Lung (tissue), 12 donors: ENCODE data around the gene REG3A. TPM values are rescaled to one million over a fixed set of nuclear protein-coding genes. Genes with fewer than 3 reads are reported as not detected.

Experiments used
- ATAC-seq: fragments of 200-7000 bp; cut with Tn5 transposase; one replicate; pipeline ENCODE4 v1.9.1; 2020; ENCODE audit warnings: moderate number of reproducible peaks; ENCODE audit not compliant: insufficient read depth, low FRiP score
- DNase-seq, 3 donors: peaks; one replicate each; pipeline ENCODE4 v3.0.0-alpha.2; 2013 to 2017
- H3K27ac ChIP-seq, 2 donors: one replicate each; pipeline ENCODE4 v1.5.1; 2013; ENCODE audit warnings: mild to moderate bottlenecking in 2 of 2, moderate library complexity in 2 of 2, control low read depth in 1 of 2, inconsistent platforms in 1 of 2, low read depth in 1 of 2, low read length in 1 of 2
- H3K27me3 ChIP-seq, 3 donors: one replicate each; pipeline ENCODE4 v1.5.1; 2013; ENCODE audit warnings: low read length in 2 of 3; ENCODE audit not compliant: control insufficient read depth in 3 of 3, insufficient read depth in 3 of 3
- H3K36me3 ChIP-seq, 4 donors: one replicate each; pipeline ENCODE4 v1.5.1; 2013; ENCODE audit warnings: low read length in 4 of 4, mild to moderate bottlenecking in 1 of 4, moderate library complexity in 1 of 4; ENCODE audit not compliant: control insufficient read depth in 4 of 4, insufficient read depth in 4 of 4
- H3K4me1 ChIP-seq, 5 donors: one replicate each; pipeline ENCODE4 v1.5.1; 2013; ENCODE audit warnings: low read length in 5 of 5, mild to moderate bottlenecking in 2 of 5, moderate library complexity in 1 of 5; ENCODE audit not compliant: control insufficient read depth in 5 of 5, insufficient read depth in 5 of 5
- H3K4me3 ChIP-seq: one replicate; pipeline ENCODE4 v1.5.1; 2013; ENCODE audit warnings: mild to moderate bottlenecking, control low read depth, moderate library complexity
- H3K9ac ChIP-seq, 2 donors: one replicate each; pipeline ENCODE4 v1.5.1; 2013; ENCODE audit warnings: low read length in 2 of 2, control low read depth in 1 of 2; ENCODE audit not compliant: insufficient read depth in 1 of 2
- H3K9me3 ChIP-seq, 4 donors: one replicate each; pipeline ENCODE4 v1.5.1; 2013; ENCODE audit warnings: low read length in 3 of 4, mild to moderate bottlenecking in 1 of 4, moderate library complexity in 1 of 4; ENCODE audit not compliant: control insufficient read depth in 4 of 4, insufficient read depth in 3 of 4
- WGBS, 2 donors: extraction: QIAGEN DNeasy Blood & Tissue Kit; methylation state at CpG; one replicate each; pipeline ENCODE4 v1.1.7; 2013; 5-methylcytosine and 5-hydroxymethylcytosine counted together
- polyA plus RNA-seq, 2 donors: library from polyadenylated mRNA; stranded (reverse); fragments of 200-250 nt; gene quantifications; one replicate each; pipeline ENCODE4 v1.2.1, GENCODE V29; 2013
- total RNA-seq, 2 donors: library from RNA; depleted of rRNA in 1 of 2; stranded (reverse); fragments of >200 nt in 1 of 2; gene quantifications; one replicate each; pipeline ENCODE4 v1.2.1, GENCODE V29; 2014 to 2021
- TF ChIP-seq, protein P1 (sequence below): IDR thresholded peaks from 2 replicates; pipeline ENCODE4 v1.5.1; 2012; ENCODE audit warnings: mild to moderate bottlenecking; ENCODE audit errors: control extremely low read depth, extremely low read depth
- donor health status: control.
- donor health status: control.
- donor health status: Bipolar disorder and iron deficiency.
- donor health status: healthy.
- donor health status: DM: yes; HTN: yes; CAD: no.

The REG3A gene
- total and polyA plus RNA-seq, 4 donors: 0.96 TPM; not detected in 3

DNA sequence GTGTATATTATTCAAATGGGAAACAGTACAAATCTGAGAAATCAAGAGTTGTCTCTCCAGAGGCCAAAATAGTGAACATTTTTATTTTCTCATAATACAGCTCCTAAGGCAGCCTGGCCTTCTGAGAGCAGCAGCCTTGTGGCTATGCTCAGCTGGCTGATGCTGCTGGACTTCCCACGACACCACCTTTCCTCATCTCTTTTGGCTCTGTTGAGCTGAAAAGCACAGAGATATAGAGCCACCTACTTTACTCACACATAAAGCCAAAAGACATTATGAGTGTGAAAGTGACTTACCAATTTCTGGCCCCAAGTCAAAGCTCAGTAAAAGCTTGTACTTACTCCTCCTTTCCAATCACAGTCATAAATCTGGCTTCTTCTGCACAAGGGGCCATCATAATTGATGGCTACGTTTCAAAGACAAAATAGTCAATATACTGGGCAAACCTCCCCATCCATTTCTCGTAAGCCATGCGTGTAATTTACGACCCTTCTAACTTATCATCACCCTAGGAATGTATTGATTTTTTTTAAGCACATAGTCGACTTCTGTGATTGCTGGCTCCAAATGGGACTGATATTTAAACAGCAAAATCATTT, 18.6 kb upstream of the REG3A start:
- H3K36me3 ChIP-seq: no peaks in the 10 kb centered on the region
- no peaks in the 10 kb centered on the region for H3K27me3 ChIP-seq
- DNase-seq (no peak), ATAC-seq (no peak)
- H3K9me3 ChIP-seq: no peaks in the 10 kb centered on the region
- TF ChIP-seq, protein P1, sequence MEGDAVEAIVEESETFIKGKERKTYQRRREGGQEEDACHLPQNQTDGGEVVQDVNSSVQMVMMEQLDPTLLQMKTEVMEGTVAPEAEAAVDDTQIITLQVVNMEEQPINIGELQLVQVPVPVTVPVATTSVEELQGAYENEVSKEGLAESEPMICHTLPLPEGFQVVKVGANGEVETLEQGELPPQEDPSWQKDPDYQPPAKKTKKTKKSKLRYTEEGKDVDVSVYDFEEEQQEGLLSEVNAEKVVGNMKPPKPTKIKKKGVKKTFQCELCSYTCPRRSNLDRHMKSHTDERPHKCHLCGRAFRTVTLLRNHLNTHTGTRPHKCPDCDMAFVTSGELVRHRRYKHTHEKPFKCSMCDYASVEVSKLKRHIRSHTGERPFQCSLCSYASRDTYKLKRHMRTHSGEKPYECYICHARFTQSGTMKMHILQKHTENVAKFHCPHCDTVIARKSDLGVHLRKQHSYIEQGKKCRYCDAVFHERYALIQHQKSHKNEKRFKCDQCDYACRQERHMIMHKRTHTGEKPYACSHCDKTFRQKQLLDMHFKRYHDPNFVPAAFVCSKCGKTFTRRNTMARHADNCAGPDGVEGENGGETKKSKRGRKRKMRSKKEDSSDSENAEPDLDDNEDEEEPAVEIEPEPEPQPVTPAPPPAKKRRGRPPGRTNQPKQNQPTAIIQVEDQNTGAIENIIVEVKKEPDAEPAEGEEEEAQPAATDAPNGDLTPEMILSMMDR: no peak
- no peak overlapping the region for H3K27ac ChIP-seq
- no peak overlapping the region for H3K4me3 ChIP-seq
- H3K4me1 ChIP-seq: no peaks in the 10 kb centered on the region
- H3K9ac ChIP-seq: no peak overlapping the region
- 70 to 86% methylated on average over 6 of the region's 6 CpGs for WGBS, 2 donors

DNA sequence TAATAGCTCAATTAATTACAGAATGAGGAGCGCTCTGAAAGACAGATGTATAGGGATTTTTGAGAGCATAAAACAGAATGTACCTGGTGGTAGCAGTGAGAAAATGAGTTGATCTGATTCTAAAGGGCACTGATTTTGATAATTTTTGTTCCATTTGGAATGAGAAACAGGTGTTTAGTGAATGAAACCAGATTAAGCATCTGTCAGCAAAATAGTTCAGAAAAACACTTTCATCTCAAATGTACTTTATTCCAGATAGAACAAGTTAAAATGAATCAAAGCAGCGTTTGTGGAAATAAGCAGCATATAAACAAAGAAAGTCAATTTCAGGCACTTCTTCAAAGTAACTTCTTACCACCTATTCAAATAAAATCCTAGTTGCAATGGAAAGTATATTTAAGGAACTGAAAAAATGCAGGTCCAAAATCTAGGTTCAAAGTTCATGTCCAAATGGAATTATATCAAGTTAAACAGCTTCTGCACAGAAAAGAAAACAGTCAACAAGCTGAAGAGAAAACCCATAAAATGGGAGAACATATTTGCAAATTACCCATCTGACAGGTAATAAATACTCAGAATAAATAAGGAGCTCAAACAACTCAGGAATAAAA, 11.9 kb upstream of the REG3A start:
- DNase-seq: no peak
- TF ChIP-seq, protein P1: no peak
- Histone ChIP-seq H3K4me3 (no peak overlapping the region), H3K36me3 (no peaks in the 10 kb centered on the region), H3K27ac (no peak overlapping the region), H3K9ac (no peak overlapping the region), H3K4me1 (no peaks in the 10 kb centered on the region), H3K27me3 (no peaks in the 10 kb centered on the region), H3K9me3 (no peaks in the 10 kb centered on the region)
- WGBS, 2 donors: 88 to 93% methylated on average over 2 of the region's 2 CpGs
- no peak for ATAC-seq

DNA sequence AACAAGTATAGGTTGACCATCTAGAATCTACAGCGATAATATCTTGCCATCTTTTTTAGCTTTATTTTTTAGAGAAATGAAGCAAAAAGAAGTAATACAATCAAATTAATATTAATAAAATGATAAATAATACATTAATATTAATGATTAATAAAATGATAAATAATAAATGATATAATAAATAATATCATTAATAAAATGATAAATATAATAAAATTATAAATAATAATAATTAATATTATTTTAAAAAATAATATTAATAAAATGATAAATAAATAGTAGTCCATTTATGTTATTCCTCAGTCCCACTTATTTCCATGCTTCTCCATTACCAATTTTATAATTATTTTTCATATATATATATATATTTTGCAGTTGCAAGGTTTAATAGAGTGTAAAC, 3.2 kb upstream of the REG3A start:
- Histone ChIP-seq H3K27ac (no peak overlapping the region), H3K9ac (no peak overlapping the region), H3K27me3 (no peaks in the 10 kb centered on the region), H3K4me3 (no peak overlapping the region), H3K4me1 (no peaks in the 10 kb centered on the region), H3K9me3 (peaks cover 0 to 3% (median 0%) of the 10 kb centered on the region in 4 donors), H3K36me3 (no peaks in the 10 kb centered on the region)
- ATAC-seq: no peak
- WGBS, 2 donors: 97 to 100% methylated on average over 1 of the region's 1 CpG
- TF ChIP-seq, protein P1: no peak
- DNase-seq: no peak
